GM23338 (cell line): ENCODE measurements around the gene ARSB. TPM values are rescaled to one million over a fixed set of nuclear protein-coding genes. Genes with fewer than 3 reads are reported as not detected.

Experiments
- ATAC-seq: fragments of 200-7000 bp; cut with Tn5 transposase; 3 replicates; pipeline ENCODE4 v1.9.1; 2020
- DNase-seq: peaks from one replicate; pipeline ENCODE4 v3.0.0-alpha.2; 2015; ENCODE audit warnings: low spot score
- H2AFZ ChIP-seq: fragments of 200-600 bp; sonication (generic); 2 replicates; pipeline ENCODE4 v1.8.0; 2016; ENCODE audit warnings: antibody characterized with exemption, mild to moderate bottlenecking, moderate library complexity
- H3F3A ChIP-seq: fragments of 200-600 bp; sonication (generic); replicated peaks from 2 replicates; pipeline ENCODE4 v1.8.0; 2017; ENCODE audit warnings: antibody characterized with exemption, mixed run types, low read depth
- H3K27ac ChIP-seq: fragments of 200-600 bp; sonication (generic); 2 replicates; pipeline ENCODE4 v1.6.1; 2016; ENCODE audit warnings: low read depth
- H3K27me3 ChIP-seq: fragments of 200-600 bp; sonication (generic); 2 replicates; pipeline ENCODE4 v1.8.0; 2016; ENCODE audit warnings: mild to moderate bottlenecking, mixed run types, moderate library complexity; ENCODE audit not compliant: insufficient read depth
- H3K36me3 ChIP-seq: fragments of 200-600 bp; sonication (generic); 2 replicates; pipeline ENCODE4 v1.8.0; 2016; ENCODE audit warnings: mild to moderate bottlenecking; ENCODE audit not compliant: insufficient read depth
- H3K4me1 ChIP-seq: fragments of 200-600 bp; sonication (generic); 2 replicates; pipeline ENCODE4 v1.8.0; 2016; ENCODE audit warnings: mild to moderate bottlenecking, moderate library complexity; ENCODE audit not compliant: insufficient read depth
- H3K4me2 ChIP-seq: fragments of 200-600 bp; sonication (generic); 2 replicates; pipeline ENCODE4 v1.7.1; 2017; ENCODE audit warnings: mixed run types
- H3K4me3 ChIP-seq: fragments of 200-600 bp; sonication (generic); 2 replicates; pipeline ENCODE4 v1.6.1; 2016; ENCODE audit warnings: mixed run types
- H3K79me2 ChIP-seq: fragments of 200-600 bp; sonication (generic); replicated peaks from 2 replicates; pipeline ENCODE4 v1.8.0; 2017; ENCODE audit warnings: mild to moderate bottlenecking; ENCODE audit not compliant: insufficient read depth
- H3K9me2 ChIP-seq: fragments of 200-600 bp; sonication (generic); 2 replicates; pipeline ENCODE4 v1.8.0; 2017; ENCODE audit not compliant: insufficient read depth
- H4K20me1 ChIP-seq: fragments of 200-600 bp; sonication (generic); replicated peaks from 2 replicates; pipeline ENCODE4 v1.8.0; 2017; ENCODE audit warnings: mild to moderate bottlenecking; ENCODE audit not compliant: insufficient read depth
- H3K27ac Mint-ChIP-seq: 2 replicates; pipeline ENCODE4 v1.8.0; 2020; ENCODE audit warnings: inconsistent platforms, mild to moderate bottlenecking, moderate library complexity, mixed read lengths
- H3K27me3 Mint-ChIP-seq: 3 replicates; pipeline ENCODE4 v1.8.0; 2022; ENCODE audit warnings: low read depth, mild to moderate bottlenecking, moderate library complexity, mixed read lengths, inconsistent platforms; ENCODE audit not compliant: insufficient read depth, poor library complexity
- H3K36me3 Mint-ChIP-seq: 3 replicates; pipeline ENCODE4 v1.8.0; 2021; ENCODE audit warnings: low read depth, mild to moderate bottlenecking, inconsistent platforms, moderate library complexity, mixed read lengths
- H3K4me1 Mint-ChIP-seq: 3 replicates; pipeline ENCODE4 v1.8.0; 2020; ENCODE audit warnings: mild to moderate bottlenecking, inconsistent platforms, mixed read lengths
- H3K4me3 Mint-ChIP-seq: 3 replicates; pipeline ENCODE4 v1.8.0; 2021; ENCODE audit warnings: moderate library complexity, mild to moderate bottlenecking, inconsistent platforms, mixed read lengths
- H3K9me3 Mint-ChIP-seq: 3 replicates; pipeline ENCODE4 v1.8.0; 2020; ENCODE audit warnings: moderate library complexity, mild to moderate bottlenecking, inconsistent platforms, mixed read lengths
- CREB1 ChIP-seq: fragments of 250-450 bp; sonication (Bioruptor Pico); IDR thresholded peaks from 2 replicates; pipeline ENCODE4 v1.5.0; 2020; ENCODE audit warnings: low read depth, mild to moderate bottlenecking, moderate library complexity
- CTCF ChIP-seq, 2 experiments: fragments of 200-600 bp in 1 of 2; sonication (generic) in 1 of 2; conservative IDR thresholded peaks; 2 replicates each; pipeline versions ENCODE4 v1.5.1 to v1.6.1; 2016 to 2017; ENCODE audit warnings: antibody characterized with exemption in 2 of 2, low read depth in 2 of 2, mild to moderate bottlenecking in 2 of 2, moderate library complexity in 1 of 2
- ETS1 ChIP-seq: IDR thresholded peaks from 2 replicates; pipeline ENCODE4 v1.6.1; 2016; ENCODE audit warnings: antibody characterized with exemption
- EZH2 ChIP-seq: fragments of 200-600 bp; sonication (generic); IDR thresholded peaks from one replicate; pipeline ENCODE4 v1.8.0; 2017; ENCODE audit warnings: antibody characterized with exemption, mild to moderate bottlenecking, low read depth; ENCODE audit not compliant: unreplicated experiment
- EZH2phosphoT487 ChIP-seq: fragments of 200-600 bp; sonication (generic); IDR thresholded peaks from one replicate; pipeline ENCODE4 v1.8.1; 2018; ENCODE audit warnings: antibody characterized with exemption; ENCODE audit not compliant: unreplicated experiment
- NANOG ChIP-seq: IDR thresholded peaks from 2 replicates; pipeline ENCODE4 v1.6.1; 2016; ENCODE audit warnings: antibody characterized with exemption, borderline replicate concordance
- POLR2AphosphoS5 ChIP-seq: IDR thresholded peaks from 2 replicates; pipeline ENCODE4 v1.6.1; 2016; ENCODE audit warnings: antibody characterized with exemption, low read depth
- REST ChIP-seq: IDR thresholded peaks from one replicate; pipeline ENCODE4 v1.6.1; 2018; ENCODE audit warnings: antibody characterized with exemption; ENCODE audit not compliant: unreplicated experiment
- ZNF331 ChIP-seq: fragments of 250-450 bp; sonication (Bioruptor Pico); IDR thresholded peaks from 2 replicates; pipeline ENCODE4 v1.5.0; 2020; ENCODE audit warnings: low read depth, mild to moderate bottlenecking, moderate library complexity
- ZNF462 ChIP-seq: fragments of 250-450 bp; sonication (Bioruptor Pico); IDR thresholded peaks from 2 replicates; pipeline ENCODE4 v1.5.0; 2020; ENCODE audit warnings: mild to moderate bottlenecking, moderate library complexity
- polyA plus RNA-seq: library from polyadenylated mRNA; unstranded; fragments of >200 nt; fragmentation: Nextera tagmentation; extraction: Ambion mirVana; gene quantifications from 2 replicates; pipeline ENCODE4 v1.2.1, GENCODE V29; 2016
- total RNA-seq: library from RNA; depleted of rRNA; stranded (reverse); fragments of >200 nt; shearing (Covaris generic); gene quantifications from 2 replicates; pipeline ENCODE4 v1.2.3, GENCODE V29; 2014

Gene ARSB
- total and polyA plus RNA-seq, 2 experiments from 2014 or later, result 7.4 to 24.6 TPM

GRCh38 chr5:78993165-78993564, 8.1 kb upstream of the ARSB start:
- Histone ChIP-seq H3K4me2 (no peak overlapping the region), H4K20me1 (no peaks in the 10 kb centered on the region), H2AFZ (no peak overlapping the region), H3K36me3 (no peaks in the 10 kb centered on the region), H3K79me2 (no peaks in the 10 kb centered on the region), H3K4me3 (no peak overlapping the region), H3K4me1 (no peaks in the 10 kb centered on the region), H3K9me2 (no peaks in the 10 kb centered on the region), H3K27me3 (no peaks in the 10 kb centered on the region), H3K27ac (no peak overlapping the region), H3F3A (no peaks in the 10 kb centered on the region)
- Mint-ChIP-seq H3K27ac (no peak overlapping the region), H3K9me3 (peaks cover 7% of the 10 kb centered on the region), H3K27me3 (no peaks in the 10 kb centered on the region), H3K36me3 (no peaks in the 10 kb centered on the region), H3K4me3 (no peak overlapping the region), H3K4me1 (no peaks in the 10 kb centered on the region)
- TF ChIP-seq CREB1 (CRISPR knock-in tag), result no peak
- no peak for TF ChIP-seq POLR2AphosphoS5
- no peak for TF ChIP-seq ZNF331 (CRISPR knock-in tag)
- TF ChIP-seq REST, result no peak
- DNase-seq, result no peak
- ATAC-seq, result no peak

- no peaks in the 10 kb centered on the region for H3K4me1 ChIP-seq
- H3K79me2 ChIP-seq, result no peaks in the 10 kb centered on the region
- no peak overlapping the region for H3K27ac ChIP-seq
- no peaks in the 10 kb centered on the region for H3K27me3 ChIP-seq
- DNase-seq (no peak), ATAC-seq (no peak)
- H4K20me1 ChIP-seq, result no peaks in the 10 kb centered on the region
- no peaks in the 10 kb centered on the region for H3K36me3 ChIP-seq
- no peak overlapping the region for H3K4me2 ChIP-seq
- no peaks in the 10 kb centered on the region for H3F3A ChIP-seq
- H3K4me3 ChIP-seq, result no peak overlapping the region
- H3K9me3 Mint-ChIP-seq, result peaks cover 7% of the 10 kb centered on the region
- no peaks in the 10 kb centered on the region for H3K36me3 Mint-ChIP-seq
- H3K4me1 Mint-ChIP-seq, result no peaks in the 10 kb centered on the region
- no peaks in the 10 kb centered on the region for H3K9me2 ChIP-seq
- H3K27ac Mint-ChIP-seq, result no peak overlapping the region
- peaks cover 2% of the 10 kb centered on the region for H3K27me3 Mint-ChIP-seq
- H3K4me3 Mint-ChIP-seq, result no peak overlapping the region
- H2AFZ ChIP-seq, result no peak overlapping the region
- TF ChIP-seq EZH2phosphoT487 (no peak), ETS1 (no peak), NANOG (no peak), ZNF462 (CRISPR knock-in tag) (no peak), CTCF (conservative IDR thresholded peaks at IDR 0.05; ENCODE audit: low read depth in 2 of 2) (no peak), EZH2 (no peak), CREB1 (CRISPR knock-in tag) (no peak)
Observed at GRCh38 chr5:78992146-78992545, 7.0 kb upstream of the ARSB start.
